Mononuclear cell (primary cell): ENCODE measurements around the gene OR6S1. TPM values are rescaled to one million over a fixed set of nuclear protein-coding genes. Genes with fewer than 3 reads are reported as not detected.

Source experiments
- H3K27me3 ChIP-seq: 2 replicates; pipeline ENCODE4 v1.6.0; 2011; ENCODE audit warnings: low read length, control low read depth; ENCODE audit not compliant: insufficient read depth
- H3K4me1 ChIP-seq: 2 replicates; pipeline ENCODE4 v1.5.1; 2011; ENCODE audit warnings: mild to moderate bottlenecking, low read length, control low read depth; ENCODE audit not compliant: insufficient read depth
- H3K4me3 ChIP-seq: 2 replicates; pipeline ENCODE4 v1.5.1; 2011; ENCODE audit warnings: mild to moderate bottlenecking, low read length, moderate library complexity
- H3K9me3 ChIP-seq: 2 replicates; pipeline ENCODE4 v1.5.1; 2011; ENCODE audit warnings: low read depth, mild to moderate bottlenecking, control low read depth, low read length
- total RNA-seq: library from RNA; depleted of rRNA; stranded (reverse); fragments of >200 nt; gene quantifications from one replicate; pipeline ENCODE4 v1.2.3, GENCODE V29; 2012

Gene OR6S1
- total RNA-seq, 1 donor = not detected

GRCh38 chr14:20591235-20591634, 50.3 kb downstream of the OR6S1 start, which contains the start of gene RNASE12:
Gene RNASE12, minus strand, starts transcription at chr14:20591376. Its CDS starts 653 bp downstream, at chr14:20590723.
- Histone ChIP-seq H3K4me1 (no peaks in the 10 kb centered on the region), H3K4me3 (no peak within 1 kb of the TSS), H3K27me3 (peaks cover 6% of the 10 kb centered on the region), H3K9me3 (no peaks in the 10 kb centered on the region)

Other genes with a start within 250 kb of the OR6S1 start
- 17.3 TPM for gene TEP1, start 228.2 kb downstream of the OR6S1 start, total RNA-seq
- 0.10 TPM for gene KLHL33, start 205.5 kb downstream of the OR6S1 start, total RNA-seq
- gene OSGEP, start 186.9 kb downstream of the OR6S1 start, total RNA-seq = 22.4 TPM
- gene APEX1, start 186.5 kb downstream of the OR6S1 start, total RNA-seq = 42.5 TPM
- 50.7 TPM for gene PIP4P1, start 180.3 kb downstream of the OR6S1 start, total RNA-seq
- gene PNP, start 172.3 kb downstream of the OR6S1 start, total RNA-seq = 144 TPM
- gene RNASE10, start 136.2 kb downstream of the OR6S1 start, total RNA-seq = not detected
- gene RNASE9, start 80.6 kb downstream of the OR6S1 start, total RNA-seq = not detected
- not detected for gene RNASE11, start 53.7 kb downstream of the OR6S1 start, total RNA-seq
- not detected for gene RNASE12, start 50.3 kb downstream of the OR6S1 start, total RNA-seq
- 5.7 TPM for gene RNASE4, start 42.9 kb upstream of the OR6S1 start, total RNA-seq
- gene ANG, start 47.1 kb upstream of the OR6S1 start, total RNA-seq = 1.3 TPM
- not detected for gene EDDM3A, start 104.2 kb upstream of the OR6S1 start, total RNA-seq
- not detected for gene EDDM3B, start 126.7 kb upstream of the OR6S1 start, total RNA-seq
- gene RNASE6, start 139.6 kb upstream of the OR6S1 start, total RNA-seq = 31.5 TPM
- not detected for gene RNASE1, start 161.2 kb upstream of the OR6S1 start, total RNA-seq
- gene RNASE3, start 249.7 kb upstream of the OR6S1 start, total RNA-seq = 2.2 TPM